ENCODE results near the gene COL4A1.
A peak's percentile ranks its signal among the peaks of the same experiment; 100 is the strongest.

GRCh38 chr13:110116072-110116487 lies 190.9 kb downstream of the COL4A1 start:
- peak; percentile 61 to 77 (median 67) for TF ChIP-seq CTCF (IDR thresholded peaks at IDR 0.05)
- TF ChIP-seq POLR2AphosphoS5 (IDR thresholded peaks at IDR 0.05): no peak
- TF ChIP-seq POLR2A (IDR thresholded peaks at IDR 0.05): no peak

All from upper lobe of left lung (tissue), 4 donors.